ENCODE results near the gene MPV17L2. TPM values are rescaled to one million over a fixed set of nuclear protein-coding genes. Genes with fewer than 3 reads are reported as not detected.

The MPV17L2 gene
- total and polyA plus RNA-seq, 2 experiments from 2014 or later: 22.4 to 31.8 TPM

GRCh38 chr19:18231775-18232174, 38.8 kb downstream of the MPV17L2 start:
- Histone ChIP-seq H2AFZ (no peak overlapping the region), H3K9me3 (ENCODE audit: low read depth) (no peaks in the 10 kb centered on the region), H3K79me2 (no peaks in the 10 kb centered on the region), H3K4me2 (no peak overlapping the region), H3K27ac (no peak overlapping the region), H3K4me1 (ENCODE audit: insufficient read depth) (no peaks in the 10 kb centered on the region), H3K4me3 (no peak overlapping the region), H3K9me2 (replicated peaks; ENCODE audit: insufficient read depth) (no peaks in the 10 kb centered on the region), H4K20me1 (ENCODE audit: insufficient read depth, poor library complexity, severe bottlenecking) (no peaks in the 10 kb centered on the region), H3K27me3 (peaks cover 4% of the 10 kb centered on the region), H3K36me3 (replicated peaks; ENCODE audit: insufficient read depth, low read depth) (no peaks in the 10 kb centered on the region)
- 39% methylated on average over 4 of the region's 4 CpGs for WGBS (ENCODE audit: low lambda C conversion rate, missing lambda C conversion rate)
- TF ChIP-seq EZH2 (IDR thresholded peaks at IDR 0.05; ENCODE audit: borderline replicate concordance): no peak
- TF ChIP-seq CTCF (IDR thresholded peaks at IDR 0.05; ENCODE audit: poor library complexity): no peak
- TF ChIP-seq EZH2phosphoT487 (IDR thresholded peaks at IDR 0.05; ENCODE audit: low read depth, severe bottlenecking, unreplicated experiment): no peak
- no peak for DNase-seq (ENCODE audit: low spot score)

DNA sequence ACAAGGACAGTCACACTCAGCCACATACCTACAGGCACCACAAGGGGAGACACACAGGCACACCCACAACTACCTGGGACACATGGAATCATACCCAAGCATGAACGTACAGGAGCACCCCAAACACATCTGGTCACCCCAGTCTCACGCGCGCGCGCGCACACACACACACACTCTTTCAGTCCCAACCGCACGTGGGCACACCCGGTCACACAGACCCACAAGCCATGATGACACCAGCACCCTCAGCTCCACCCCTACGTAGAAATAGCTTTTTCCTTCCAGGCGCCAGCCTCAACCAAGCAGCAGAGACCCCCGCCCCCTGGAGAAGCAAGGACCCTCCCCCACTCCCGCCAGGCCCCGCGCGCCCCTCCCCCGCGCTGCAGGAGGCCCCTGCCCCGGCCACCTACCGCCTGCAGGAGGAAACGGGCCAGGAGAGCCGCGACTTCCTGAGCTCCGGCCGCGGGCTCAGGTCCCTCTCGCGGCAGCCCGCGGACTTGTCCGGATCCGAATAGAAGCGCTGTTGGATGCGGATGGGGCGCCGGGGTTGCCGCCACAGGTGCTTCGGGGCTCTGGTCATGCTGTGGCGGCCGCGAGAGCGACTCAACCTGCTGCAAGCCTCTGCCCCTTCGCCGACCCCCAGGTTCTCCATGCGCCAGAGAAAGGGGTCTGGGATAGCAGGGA, 39.7 kb downstream of the MPV17L2 start:
- H3K4me1 ChIP-seq (ENCODE audit: insufficient read depth): no peaks in the 10 kb centered on the region
- peaks cover 4% of the 10 kb centered on the region for H3K27me3 ChIP-seq
- H3K27ac ChIP-seq: no peak overlapping the region
- no peaks in the 10 kb centered on the region for H3K36me3 ChIP-seq (replicated peaks; ENCODE audit: insufficient read depth, low read depth)
- H4K20me1 ChIP-seq (ENCODE audit: insufficient read depth, poor library complexity, severe bottlenecking): no peaks in the 10 kb centered on the region
- no peaks in the 10 kb centered on the region for H3K79me2 ChIP-seq
- TF ChIP-seq CTCF (IDR thresholded peaks at IDR 0.05; ENCODE audit: poor library complexity): no peak
- TF ChIP-seq EZH2phosphoT487 (IDR thresholded peaks at IDR 0.05; ENCODE audit: low read depth, severe bottlenecking, unreplicated experiment): no peak
- no peak for TF ChIP-seq EZH2 (IDR thresholded peaks at IDR 0.05; ENCODE audit: borderline replicate concordance)
- H3K9me3 ChIP-seq (ENCODE audit: low read depth): no peaks in the 10 kb centered on the region
- DNase-seq (ENCODE audit: low spot score): peak; percentile 57
- H3K4me3 ChIP-seq: no peak overlapping the region
- H3K9me2 ChIP-seq (replicated peaks; ENCODE audit: insufficient read depth): no peaks in the 10 kb centered on the region
- WGBS (ENCODE audit: low lambda C conversion rate, missing lambda C conversion rate): 5% methylated on average over 34 of the region's 46 CpGs
- peak overlapping the region; percentile 74 for H3K4me2 ChIP-seq
- no peak overlapping the region for H2AFZ ChIP-seq

GRCh38 chr19:18233224-18233825, 40.3 kb downstream of the MPV17L2 start:
- Histone ChIP-seq H4K20me1 (ENCODE audit: insufficient read depth, poor library complexity, severe bottlenecking) (no peaks in the 10 kb centered on the region), H3K27me3 (peaks cover 4% of the 10 kb centered on the region), H3K27ac (no peak overlapping the region), H3K9me2 (replicated peaks; ENCODE audit: insufficient read depth) (no peaks in the 10 kb centered on the region), H3K9me3 (ENCODE audit: low read depth) (no peaks in the 10 kb centered on the region), H3K79me2 (no peaks in the 10 kb centered on the region), H2AFZ (no peak overlapping the region), H3K36me3 (replicated peaks; ENCODE audit: insufficient read depth, low read depth) (no peaks in the 10 kb centered on the region), H3K4me1 (ENCODE audit: insufficient read depth) (no peaks in the 10 kb centered on the region), H3K4me2 (peak overlapping the region; percentile 74), H3K4me3 (no peak overlapping the region)
- peak; percentile 88 for DNase-seq (ENCODE audit: low spot score)
- TF ChIP-seq EZH2 (IDR thresholded peaks at IDR 0.05; ENCODE audit: borderline replicate concordance): no peak
- no peak for TF ChIP-seq CTCF (IDR thresholded peaks at IDR 0.05; ENCODE audit: poor library complexity)
- no peak for TF ChIP-seq EZH2phosphoT487 (IDR thresholded peaks at IDR 0.05; ENCODE audit: low read depth, severe bottlenecking, unreplicated experiment)
- 26% methylated on average over 37 of the region's 37 CpGs for WGBS (ENCODE audit: low lambda C conversion rate, missing lambda C conversion rate)
